HG03378 (cell line): Measurements from ENCODE around the gene KLC1.
"Not testable (repeated sequence)": the region's sequence is repeated elsewhere in the genome, so short reads cannot be mapped to it uniquely, and the experiment has no call there.

Experiments
- ATAC-seq: cut with Tn5 transposase; IDR thresholded peaks from one replicate; pipeline ENCODE4 v1.9.1; 2021; ENCODE audit warnings: mild to moderate bottlenecking, moderate library complexity; ENCODE audit not compliant: unreplicated experiment

The KLC1 gene

DNA sequence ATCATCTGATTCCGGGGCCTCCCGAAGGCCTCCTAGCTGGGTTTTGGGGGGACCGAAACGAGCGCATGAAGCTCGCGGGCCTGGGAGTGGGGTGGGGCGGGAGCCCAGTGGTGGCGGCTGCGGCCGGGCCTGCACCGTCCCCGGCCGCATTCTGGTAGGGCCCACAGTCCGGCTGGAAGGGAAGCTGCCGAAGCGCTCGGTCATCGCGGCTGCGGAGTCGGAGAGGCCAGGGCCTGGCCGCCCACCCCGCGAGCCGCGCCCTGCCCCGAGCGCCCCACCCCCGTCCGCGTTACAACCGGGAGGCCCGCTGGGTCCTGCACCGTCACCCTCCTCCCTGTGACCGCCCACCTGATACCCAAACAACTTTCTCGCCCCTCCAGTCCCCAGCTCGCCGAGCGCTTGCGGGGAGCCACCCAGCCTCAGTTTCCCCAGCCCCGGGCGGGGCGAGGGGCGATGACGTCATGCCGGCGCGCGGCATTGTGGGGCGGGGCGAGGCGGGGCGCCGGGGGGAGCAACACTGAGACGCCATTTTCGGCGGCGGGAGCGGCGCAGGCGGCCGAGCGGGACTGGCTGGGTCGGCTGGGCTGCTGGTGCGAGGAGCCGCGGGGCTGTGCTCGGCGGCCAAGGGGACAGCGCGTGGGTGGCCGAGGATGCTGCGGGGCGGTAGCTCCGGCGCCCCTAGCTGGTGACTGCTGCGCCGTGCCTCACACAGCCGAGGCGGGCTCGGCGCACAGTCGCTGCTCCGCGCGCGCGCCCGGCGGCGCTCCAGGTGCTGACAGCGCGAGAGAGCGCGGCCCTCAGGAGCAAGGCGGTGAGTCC lies at the start of gene KLC1:
TSS of gene KLC1 (plus strand) at position 528 of the 819 bp plus-strand sequence. CDS start 25,354 bp downstream, outside the sequence.
- ATAC-seq, result no peak

DNA sequence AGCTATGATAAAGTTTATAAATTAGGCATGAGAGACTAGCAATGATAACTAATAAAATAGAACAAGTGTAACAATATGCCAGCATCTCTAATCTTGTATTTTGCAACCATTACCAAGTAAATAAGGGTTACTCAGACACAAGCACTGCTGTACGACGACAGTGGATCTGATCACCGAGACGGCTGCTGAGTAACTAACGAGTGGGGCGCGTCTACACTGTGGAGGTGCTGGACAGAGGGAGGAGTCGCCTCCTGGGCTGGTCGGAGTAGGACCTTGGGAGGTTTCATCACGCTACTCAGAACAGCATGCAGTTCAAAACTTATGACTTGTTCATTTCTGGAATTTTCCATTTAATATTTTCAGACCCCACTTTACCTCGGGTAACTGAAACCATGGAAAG lies 47.8 kb upstream of the KLC1 start:
- ATAC-seq, result no peak

DNA sequence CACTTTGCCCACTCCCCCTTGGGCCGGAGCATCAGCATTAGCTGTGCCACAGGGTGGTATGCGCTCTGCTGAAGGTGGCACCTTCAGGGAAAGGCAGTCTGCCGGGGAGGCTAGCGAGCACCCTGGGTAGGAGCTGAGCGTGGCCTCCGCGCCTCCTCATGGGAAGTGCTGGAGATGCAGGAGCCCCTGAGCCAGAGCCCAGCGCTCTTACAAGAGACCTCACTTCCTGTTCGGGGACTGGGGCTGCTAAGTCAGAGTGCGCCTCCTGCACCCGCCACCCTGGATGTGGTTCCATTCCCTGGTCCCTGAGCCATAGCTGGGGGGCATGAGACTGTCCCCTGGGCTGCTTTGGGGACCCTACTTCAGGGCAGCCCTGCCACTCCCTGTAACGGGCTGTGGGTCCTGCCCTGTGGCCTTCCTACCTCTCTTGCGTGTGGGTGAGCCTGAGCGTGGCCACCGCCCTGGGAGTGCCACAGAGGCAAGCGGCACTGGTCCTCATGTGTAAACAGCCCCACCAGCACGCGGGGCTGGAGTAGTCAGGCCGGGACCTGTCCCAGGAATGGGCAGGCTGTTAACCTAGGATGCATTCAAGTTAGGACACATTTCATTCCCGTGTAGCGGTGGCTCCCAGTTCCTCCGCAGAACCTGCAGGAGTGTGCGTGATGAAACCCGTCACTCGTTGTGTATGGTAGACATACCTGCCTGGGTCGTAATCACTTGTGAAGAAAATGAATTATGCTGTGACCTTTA lies 46.9 kb upstream of the KLC1 start:
- no peak for ATAC-seq

DNA sequence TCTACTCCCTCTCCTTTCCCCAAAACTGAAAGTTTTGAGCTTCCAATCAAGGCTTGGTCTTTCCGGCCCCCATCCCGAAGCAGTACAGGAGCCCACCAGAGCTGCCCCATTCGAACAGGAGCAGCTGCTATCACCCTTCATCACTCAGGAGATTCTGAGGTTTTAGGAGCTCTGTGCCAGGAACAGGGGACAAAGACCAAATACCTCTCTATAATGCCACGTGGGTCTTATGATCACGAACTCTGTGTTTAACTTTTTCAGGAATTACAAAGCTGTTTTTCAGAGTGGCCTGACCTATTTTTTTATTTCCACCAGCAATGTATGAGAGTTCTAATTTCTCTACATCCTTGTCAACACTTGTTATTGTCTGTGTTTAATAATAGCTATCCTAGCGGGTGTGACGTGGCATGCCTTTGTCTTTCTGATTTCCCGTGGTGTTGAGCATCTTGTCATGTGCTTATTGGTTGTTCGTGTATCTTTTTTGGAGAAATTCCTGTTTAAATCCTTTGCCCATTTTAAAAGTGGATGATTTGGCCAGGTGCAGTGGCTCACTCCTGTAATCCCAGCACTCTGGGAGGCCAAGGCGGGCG lies 44.6 kb upstream of the KLC1 start:
- ATAC-seq, result no peak

DNA sequence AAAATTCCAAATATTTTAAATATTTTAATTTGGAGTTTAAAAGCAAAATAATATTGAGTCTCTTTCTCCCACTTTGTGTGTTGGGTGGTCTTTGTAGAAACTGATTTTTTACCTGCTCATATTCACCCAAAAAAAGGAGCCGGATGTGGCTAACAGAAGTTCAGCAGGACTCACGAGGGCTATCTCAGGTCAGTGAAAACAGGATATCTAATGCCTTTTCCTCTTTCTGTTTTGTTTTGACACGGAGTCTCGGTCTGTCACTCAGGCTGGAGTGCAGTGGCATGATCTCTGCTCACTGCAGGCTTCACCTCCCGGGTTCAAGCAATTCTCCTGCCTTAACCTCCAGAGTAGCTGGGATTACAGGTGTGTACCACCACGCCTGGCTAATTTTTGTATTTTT lies 35.4 kb upstream of the KLC1 start:
- ATAC-seq, result peak; percentile 97

- ATAC-seq, result no peak
These were observed 34.7 kb upstream of the KLC1 start for GRCh38 chr14:103594265-103594664.

- no peak for ATAC-seq
These were observed 31.2 kb upstream of the KLC1 start for GRCh38 chr14:103597623-103598377.

- ATAC-seq, result no peak
These were observed 28.5 kb upstream of the KLC1 start for GRCh38 chr14:103600503-103600902.

DNA sequence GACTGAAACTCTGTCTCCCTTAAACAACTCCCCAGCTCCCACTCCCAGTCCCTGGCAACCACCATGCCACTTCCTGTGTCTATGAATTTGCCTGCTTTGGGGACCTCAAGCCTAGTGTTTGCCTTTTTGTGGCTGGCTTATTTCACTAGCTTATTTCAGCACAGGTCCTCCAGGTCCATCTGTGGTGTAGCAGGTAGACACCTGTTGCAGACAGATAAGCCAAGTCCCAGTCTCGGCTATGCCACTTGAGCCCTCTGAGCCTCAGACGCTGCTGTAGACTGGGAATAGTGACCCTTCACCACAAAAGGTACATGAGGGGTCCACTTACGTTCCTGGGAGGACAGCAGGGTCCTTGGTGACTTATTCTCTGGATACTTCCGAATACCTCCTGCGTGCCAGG lies 24.4 kb upstream of the KLC1 start:
- ATAC-seq, result no peak

DNA sequence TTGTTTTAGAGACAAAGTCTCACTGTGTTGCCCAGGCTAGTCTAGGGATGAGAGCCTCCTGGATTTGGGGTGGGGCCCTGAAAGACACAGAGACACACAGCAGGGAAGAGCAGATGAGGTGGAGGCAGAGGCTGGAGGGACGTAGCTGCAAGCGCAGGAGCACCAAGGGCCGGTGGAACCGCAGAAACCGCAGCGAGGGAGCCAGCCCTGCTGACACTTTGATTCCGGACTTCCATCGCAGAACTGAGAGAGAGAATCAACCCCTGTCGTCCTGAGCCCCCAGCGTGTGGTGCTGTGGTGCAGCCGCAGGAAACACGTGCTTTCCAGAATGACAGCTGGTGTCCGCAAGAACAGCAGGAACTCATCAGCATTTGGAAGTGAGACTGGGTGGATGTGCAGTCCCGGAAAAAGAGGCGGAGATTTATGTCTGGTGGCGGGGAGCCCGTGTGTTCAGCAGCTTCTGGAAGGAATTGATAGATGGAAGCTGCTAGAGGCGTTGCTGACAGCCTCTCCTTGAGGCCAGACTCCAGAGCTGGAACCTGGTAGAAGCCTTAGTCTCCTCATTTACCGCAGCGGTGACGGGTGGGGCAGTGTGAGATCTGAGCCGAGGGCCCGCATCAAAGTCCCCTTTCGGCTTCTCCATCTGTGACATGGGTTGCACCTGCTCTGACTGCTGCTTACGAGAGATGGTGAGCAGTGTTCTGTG lies 21.9 kb upstream of the KLC1 start:
- ATAC-seq, result peak; percentile 49

DNA sequence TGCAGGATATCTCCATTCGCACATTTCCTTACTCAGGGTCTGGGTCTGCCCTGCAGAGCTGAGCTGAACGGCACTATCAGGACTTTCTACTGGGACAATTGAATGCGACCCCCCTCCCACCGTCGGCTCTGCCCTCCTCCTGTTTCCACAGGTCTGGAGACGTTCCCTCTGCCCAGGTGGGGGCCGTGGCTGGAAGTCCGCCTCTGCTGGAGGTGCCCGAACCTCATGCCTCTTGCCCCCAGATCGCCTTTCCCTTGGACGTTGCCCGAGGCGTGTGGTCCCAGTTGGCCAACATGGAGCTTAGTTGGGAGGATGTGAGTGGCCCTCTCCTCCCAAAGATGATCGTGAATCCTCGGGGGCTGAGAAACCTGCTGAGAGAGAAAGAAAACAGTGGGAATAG lies 21.2 kb upstream of the KLC1 start:
- no peak for ATAC-seq

GRCh38 chr14:103609081-103609480 lies 19.9 kb upstream of the KLC1 start:
- ATAC-seq, result not testable (repeated sequence)

DNA sequence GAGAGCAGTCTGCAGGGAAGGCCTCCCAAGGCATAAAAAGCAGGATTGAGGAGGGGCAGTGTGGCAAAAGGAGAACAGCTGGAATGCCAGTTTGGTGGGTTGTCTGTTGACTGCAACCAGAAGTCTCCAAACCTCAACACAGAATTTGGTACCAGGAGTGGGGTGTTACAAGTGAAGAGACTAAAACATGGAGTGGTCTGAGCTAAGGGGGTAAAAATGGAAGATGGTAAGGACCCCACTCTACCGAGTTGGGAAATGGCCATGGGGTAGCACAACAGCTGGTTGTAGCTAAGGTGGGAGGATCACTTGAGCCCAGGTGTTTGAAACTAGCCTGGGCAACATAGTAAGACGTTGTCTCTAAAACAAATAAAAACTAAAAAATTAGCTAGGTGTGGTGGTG lies 17.8 kb upstream of the KLC1 start:
- no peak for ATAC-seq

- no peak for ATAC-seq
These were observed 15.5 kb upstream of the KLC1 start for GRCh38 chr14:103613517-103613916.

DNA sequence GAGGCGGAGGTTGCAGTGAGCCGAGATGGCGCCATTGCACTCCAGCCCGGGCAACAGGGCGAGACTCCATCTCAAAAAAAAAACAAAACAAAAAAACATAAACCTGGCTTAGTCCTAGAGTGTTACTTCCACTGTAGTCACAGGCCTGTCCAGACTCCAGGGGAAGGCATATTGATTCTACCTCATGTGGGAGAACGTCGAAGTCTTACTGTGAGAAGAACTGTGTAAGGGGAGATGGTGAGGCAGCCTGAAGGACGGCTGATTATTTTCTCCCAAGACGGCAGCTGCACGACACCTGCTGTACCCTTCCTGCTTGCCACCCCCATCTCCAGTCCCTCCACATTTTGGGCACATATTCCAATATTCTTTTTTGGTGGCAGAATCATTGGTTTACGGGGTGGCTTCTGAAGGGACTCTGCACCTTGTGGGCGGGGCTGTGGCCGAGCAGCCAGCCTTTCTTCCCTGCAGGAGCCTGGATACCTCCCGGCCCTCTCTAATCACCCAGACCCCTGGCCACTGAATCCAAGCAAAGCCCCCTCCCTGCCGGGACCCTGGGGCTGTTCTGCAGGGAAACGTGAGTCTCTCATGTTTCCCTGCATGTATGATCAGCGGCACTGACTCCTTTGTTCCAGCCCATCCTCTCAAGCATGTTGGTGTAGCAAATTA lies 12.2 kb upstream of the KLC1 start:
- no peak for ATAC-seq

DNA sequence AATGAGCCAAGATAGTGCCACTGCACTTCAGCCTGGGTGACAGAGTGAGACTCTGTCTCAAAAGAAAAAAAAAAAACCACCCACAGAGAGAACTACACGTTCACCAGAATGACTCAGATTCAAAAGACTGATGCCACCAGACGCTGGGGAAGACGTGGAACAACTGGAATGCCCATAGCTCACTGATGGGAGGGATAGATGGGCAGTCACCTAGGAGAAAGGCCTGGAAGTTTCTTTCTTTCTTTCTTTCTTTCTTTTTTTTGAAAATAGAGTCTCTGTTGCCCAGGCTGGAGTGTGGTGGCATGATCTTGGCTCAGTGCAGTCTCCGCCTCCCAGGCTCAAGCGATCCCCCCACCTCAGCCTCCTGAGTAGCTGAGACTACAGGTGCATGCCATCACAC lies 10.0 kb upstream of the KLC1 start:
- ATAC-seq, result no peak

GRCh38 chr14:103621860-103622259 lies 7.2 kb upstream of the KLC1 start:
- ATAC-seq, result no peak

GRCh38 chr14:103623308-103623707 lies 5.7 kb upstream of the KLC1 start:
- ATAC-seq, result no peak

- no peak for ATAC-seq
These were observed 5.0 kb upstream of the KLC1 start for GRCh38 chr14:103623883-103624482.

DNA sequence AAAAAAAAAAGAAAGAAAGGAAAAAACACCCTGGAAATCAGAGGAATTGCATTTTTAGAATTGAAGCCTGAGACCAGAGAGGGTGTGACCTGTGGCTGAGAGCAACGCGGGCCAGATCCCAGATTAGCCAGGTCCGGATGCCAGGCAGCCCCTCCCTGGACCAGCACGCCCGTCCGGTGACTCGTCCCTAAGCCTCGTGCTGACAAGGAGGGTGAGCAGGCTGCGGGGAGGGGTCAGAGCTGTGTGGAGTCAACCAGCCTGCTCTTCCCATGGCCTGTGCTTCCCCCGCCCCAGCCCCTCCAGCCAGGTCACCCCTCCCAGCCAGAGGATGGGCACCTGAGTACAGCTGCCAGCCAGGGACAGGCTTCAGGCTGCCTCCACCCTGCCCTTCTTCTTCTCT lies 4.2 kb upstream of the KLC1 start:
- no peak for ATAC-seq
